Thyroid gland (tissue), 4 donors: ENCODE results near the gene HNRNPLL.

Source experiments
- POLR2A ChIP-seq, 2 donors: fragments of 450-650 bp; IDR thresholded peaks; one replicate each; pipeline ENCODE4 v1.6.1; 2017; ENCODE audit warnings: antibody characterized with exemption in 2 of 2, mild to moderate bottlenecking in 2 of 2, moderate library complexity in 1 of 2
- TF ChIP-seq, protein P1 (sequence below), 6 experiments: fragments of 200-600 bp in 3 of 6; fragments of 450-650 bp in 3 of 6; sonication (generic) in 3 of 6; IDR thresholded peaks; one replicate each; pipeline ENCODE4 v1.5.1; 2016 to 2019; ENCODE audit warnings: antibody characterized with exemption in 6 of 6, mild to moderate bottlenecking in 2 of 6, inconsistent platforms in 1 of 6, moderate library complexity in 1 of 6

DNA sequence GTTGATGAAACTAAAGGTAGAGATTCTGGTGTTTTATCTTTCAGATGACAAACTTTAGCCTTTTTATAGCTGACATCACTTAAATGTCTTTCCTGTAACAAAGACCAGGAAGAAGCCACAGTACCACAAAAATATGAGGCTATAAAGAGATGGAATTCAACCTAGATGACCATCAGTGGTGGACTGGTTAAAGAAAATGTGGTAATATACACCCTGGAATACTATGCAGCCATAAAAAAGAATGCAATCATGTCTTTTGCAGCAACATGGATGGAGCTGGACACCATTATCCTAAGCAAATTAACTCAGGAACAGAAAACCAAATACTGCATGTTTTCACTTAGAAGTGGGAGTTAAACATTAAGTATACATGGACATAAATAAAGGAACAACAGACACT lies 18.3 kb upstream of the HNRNPLL start:
- TF ChIP-seq, protein P1, sequence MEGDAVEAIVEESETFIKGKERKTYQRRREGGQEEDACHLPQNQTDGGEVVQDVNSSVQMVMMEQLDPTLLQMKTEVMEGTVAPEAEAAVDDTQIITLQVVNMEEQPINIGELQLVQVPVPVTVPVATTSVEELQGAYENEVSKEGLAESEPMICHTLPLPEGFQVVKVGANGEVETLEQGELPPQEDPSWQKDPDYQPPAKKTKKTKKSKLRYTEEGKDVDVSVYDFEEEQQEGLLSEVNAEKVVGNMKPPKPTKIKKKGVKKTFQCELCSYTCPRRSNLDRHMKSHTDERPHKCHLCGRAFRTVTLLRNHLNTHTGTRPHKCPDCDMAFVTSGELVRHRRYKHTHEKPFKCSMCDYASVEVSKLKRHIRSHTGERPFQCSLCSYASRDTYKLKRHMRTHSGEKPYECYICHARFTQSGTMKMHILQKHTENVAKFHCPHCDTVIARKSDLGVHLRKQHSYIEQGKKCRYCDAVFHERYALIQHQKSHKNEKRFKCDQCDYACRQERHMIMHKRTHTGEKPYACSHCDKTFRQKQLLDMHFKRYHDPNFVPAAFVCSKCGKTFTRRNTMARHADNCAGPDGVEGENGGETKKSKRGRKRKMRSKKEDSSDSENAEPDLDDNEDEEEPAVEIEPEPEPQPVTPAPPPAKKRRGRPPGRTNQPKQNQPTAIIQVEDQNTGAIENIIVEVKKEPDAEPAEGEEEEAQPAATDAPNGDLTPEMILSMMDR (IDR thresholded peaks at IDR 0.05): no peak
- no peak for TF ChIP-seq POLR2A (IDR thresholded peaks at IDR 0.05)
